ENCODE data around the gene ARL15. TPM values are rescaled to one million over a fixed set of nuclear protein-coding genes. Genes with fewer than 3 reads are reported as not detected.

The ARL15 gene
- total RNA-seq, 3 donors from 2014 or later = 29.0 to 65.0 (median 42.9) TPM

DNA sequence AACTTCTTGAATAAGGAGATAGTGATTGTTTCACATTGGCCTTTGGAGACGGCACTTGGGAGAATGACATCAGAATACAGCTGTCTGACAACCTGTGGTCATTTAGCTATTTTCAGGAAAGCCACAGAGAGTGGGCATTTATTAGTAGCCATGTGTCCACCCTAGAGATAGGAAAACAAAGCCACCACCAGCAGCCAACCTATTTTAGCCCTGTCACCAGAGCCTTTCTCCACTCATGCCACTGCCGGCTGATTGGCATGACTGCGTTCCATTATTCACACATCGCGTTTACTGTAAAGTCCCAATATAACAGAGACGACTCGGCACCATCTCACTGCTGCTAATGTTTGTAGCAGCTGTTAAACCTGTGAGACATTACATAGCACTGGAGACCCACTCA lies 419.9 kb downstream of the ARL15 start:
- Histone ChIP-seq H3K4me3 (no peak overlapping the region), H3K27me3 (no peaks in the 10 kb centered on the region), H3K4me1 (no peaks in the 10 kb centered on the region), H3K36me3 (no peaks in the 10 kb centered on the region), H3K9me3 (no peaks in the 10 kb centered on the region), H3K27ac (no peak overlapping the region)
- no peak for DNase-seq (ENCODE audit: low spot score in 2 of 2)
- TF ChIP-seq, protein P1, sequence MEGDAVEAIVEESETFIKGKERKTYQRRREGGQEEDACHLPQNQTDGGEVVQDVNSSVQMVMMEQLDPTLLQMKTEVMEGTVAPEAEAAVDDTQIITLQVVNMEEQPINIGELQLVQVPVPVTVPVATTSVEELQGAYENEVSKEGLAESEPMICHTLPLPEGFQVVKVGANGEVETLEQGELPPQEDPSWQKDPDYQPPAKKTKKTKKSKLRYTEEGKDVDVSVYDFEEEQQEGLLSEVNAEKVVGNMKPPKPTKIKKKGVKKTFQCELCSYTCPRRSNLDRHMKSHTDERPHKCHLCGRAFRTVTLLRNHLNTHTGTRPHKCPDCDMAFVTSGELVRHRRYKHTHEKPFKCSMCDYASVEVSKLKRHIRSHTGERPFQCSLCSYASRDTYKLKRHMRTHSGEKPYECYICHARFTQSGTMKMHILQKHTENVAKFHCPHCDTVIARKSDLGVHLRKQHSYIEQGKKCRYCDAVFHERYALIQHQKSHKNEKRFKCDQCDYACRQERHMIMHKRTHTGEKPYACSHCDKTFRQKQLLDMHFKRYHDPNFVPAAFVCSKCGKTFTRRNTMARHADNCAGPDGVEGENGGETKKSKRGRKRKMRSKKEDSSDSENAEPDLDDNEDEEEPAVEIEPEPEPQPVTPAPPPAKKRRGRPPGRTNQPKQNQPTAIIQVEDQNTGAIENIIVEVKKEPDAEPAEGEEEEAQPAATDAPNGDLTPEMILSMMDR (IDR thresholded peaks at IDR 0.05) = no peak
- TF ChIP-seq POLR2AphosphoS5 (IDR thresholded peaks at IDR 0.05) (no peak), POLR2A (IDR thresholded peaks at IDR 0.05) (no peak)
- intact Hi-C loops (cut with DNase I; ENCODE audit: low total_unique reads) = no loop called here

DNA sequence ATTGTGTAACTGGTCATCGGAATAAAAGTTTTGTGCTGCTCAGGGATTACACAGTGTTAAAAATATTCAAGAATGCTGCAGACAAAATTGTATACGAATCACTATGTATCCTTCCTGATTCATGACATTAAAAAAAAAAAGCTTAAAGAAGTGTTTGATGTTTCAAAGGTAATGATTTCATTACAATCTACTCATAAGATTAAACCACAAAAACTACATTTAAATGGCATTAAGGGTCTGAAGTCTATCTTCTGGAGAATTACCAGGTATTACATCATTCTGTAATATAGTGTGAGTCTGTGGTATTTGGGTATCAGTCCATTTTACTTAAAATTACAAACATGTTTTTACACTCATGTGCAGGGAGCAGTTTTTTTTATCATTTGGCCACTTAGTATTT lies 425.5 kb downstream of the ARL15 start:
- intact Hi-C loops (cut with DNase I; ENCODE audit: low total_unique reads) = no loop called here
- no peaks in the 10 kb centered on the region for H3K4me1 ChIP-seq
- H3K9me3 ChIP-seq = no peaks in the 10 kb centered on the region
- DNase-seq (ENCODE audit: low spot score in 2 of 2) = no peak
- H3K36me3 ChIP-seq = no peaks in the 10 kb centered on the region
- no peak for TF ChIP-seq POLR2AphosphoS5 (IDR thresholded peaks at IDR 0.05)
- TF ChIP-seq POLR2A (IDR thresholded peaks at IDR 0.05) = no peak
- TF ChIP-seq, protein P1 (IDR thresholded peaks at IDR 0.05) = no peak
- no peak overlapping the region for H3K27ac ChIP-seq
- no peak overlapping the region for H3K4me3 ChIP-seq
- no peaks in the 10 kb centered on the region for H3K27me3 ChIP-seq

DNA sequence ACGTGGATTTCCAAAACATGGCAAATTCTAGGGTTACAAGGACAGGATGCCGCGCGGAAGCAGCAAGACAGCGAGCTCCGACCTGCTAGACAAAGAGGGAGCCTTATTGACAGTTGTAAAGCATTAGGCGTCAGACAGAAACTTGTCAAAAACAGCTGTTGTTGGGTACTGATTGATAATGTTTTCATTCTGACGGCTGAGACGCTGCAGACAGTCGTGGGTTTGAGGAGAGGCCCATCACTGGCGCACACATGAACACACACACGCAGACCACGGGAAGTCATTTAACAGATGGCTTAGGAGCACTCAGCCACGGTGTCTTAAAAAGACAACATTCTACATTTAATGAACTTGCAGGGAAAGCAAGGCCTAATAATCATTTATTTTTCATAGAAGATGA lies 426.0 kb downstream of the ARL15 start:
- no peak overlapping the region for H3K27ac ChIP-seq
- H3K4me3 ChIP-seq = no peak overlapping the region
- no peaks in the 10 kb centered on the region for H3K9me3 ChIP-seq
- no peak for DNase-seq (ENCODE audit: low spot score in 2 of 2)
- no peaks in the 10 kb centered on the region for H3K36me3 ChIP-seq
- no peaks in the 10 kb centered on the region for H3K27me3 ChIP-seq
- H3K4me1 ChIP-seq = no peaks in the 10 kb centered on the region
- no peak for TF ChIP-seq POLR2A (IDR thresholded peaks at IDR 0.05)
- TF ChIP-seq, protein P1 (IDR thresholded peaks at IDR 0.05) = no peak
- TF ChIP-seq POLR2AphosphoS5 (IDR thresholded peaks at IDR 0.05) = no peak
- intact Hi-C loops (cut with DNase I; ENCODE audit: low total_unique reads) = no loop called here

DNA sequence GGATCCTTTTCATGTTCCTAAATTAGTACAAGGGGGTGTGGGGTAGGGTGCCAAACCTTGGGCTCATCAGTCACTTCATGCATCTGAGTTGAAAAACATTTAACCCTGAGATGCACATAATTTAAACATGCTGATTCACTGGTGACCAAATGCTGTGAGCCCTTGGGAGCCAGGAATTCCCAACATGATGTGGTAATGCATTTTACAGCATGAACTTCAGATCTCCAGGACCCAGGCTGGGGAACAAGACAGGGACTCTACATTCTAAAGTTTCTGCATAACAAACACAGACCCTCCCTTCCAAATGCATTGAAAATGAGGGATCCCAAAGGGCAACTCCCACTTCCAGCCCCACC lies 427.7 kb downstream of the ARL15 start:
- no peaks in the 10 kb centered on the region for H3K36me3 ChIP-seq
- no peak overlapping the region for H3K4me3 ChIP-seq
- H3K27ac ChIP-seq = no peak overlapping the region
- no peaks in the 10 kb centered on the region for H3K4me1 ChIP-seq
- no peaks in the 10 kb centered on the region for H3K27me3 ChIP-seq
- no peak for TF ChIP-seq POLR2A (IDR thresholded peaks at IDR 0.05)
- TF ChIP-seq POLR2AphosphoS5 (IDR thresholded peaks at IDR 0.05) = no peak
- TF ChIP-seq, protein P1 (IDR thresholded peaks at IDR 0.05) = no peak
- no peak for DNase-seq (ENCODE audit: low spot score in 2 of 2)
- H3K9me3 ChIP-seq = no peaks in the 10 kb centered on the region
- intact Hi-C loops (cut with DNase I; ENCODE audit: low total_unique reads) = no loop called here

DNA sequence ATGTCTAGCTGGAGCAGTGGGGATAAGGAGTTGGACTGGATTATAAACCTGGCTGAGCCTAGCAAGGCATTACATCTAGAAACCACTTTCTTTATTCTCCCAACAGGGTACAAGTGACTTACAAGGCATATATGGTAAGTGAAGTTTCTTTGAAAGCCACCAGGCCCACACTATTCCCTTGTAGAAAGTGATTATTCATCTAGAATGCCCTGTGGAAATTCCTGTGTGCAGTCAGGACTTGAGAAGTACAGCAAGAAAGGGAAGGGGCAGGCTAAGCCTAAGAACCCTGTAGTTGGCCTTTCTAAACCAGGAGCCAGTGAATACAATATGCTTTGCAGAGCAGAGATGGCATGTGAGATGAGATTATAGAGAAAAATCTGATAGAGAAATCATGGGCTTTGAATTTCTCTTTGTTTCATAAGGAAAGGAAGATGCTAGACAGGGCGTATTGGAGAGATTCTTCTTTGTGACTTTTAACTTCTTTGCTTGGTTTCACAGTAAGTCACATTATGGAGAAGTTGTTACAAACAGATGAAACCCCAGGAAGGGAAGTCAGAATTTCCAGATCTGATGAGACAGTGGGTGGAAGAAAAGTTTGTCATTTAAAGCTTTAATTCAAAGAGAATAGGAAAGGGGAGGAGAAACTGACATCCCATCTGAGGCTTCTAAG lies 428.2 kb downstream of the ARL15 start:
- TF ChIP-seq, protein P1 (IDR thresholded peaks at IDR 0.05) = no peak
- no peak for TF ChIP-seq POLR2A (IDR thresholded peaks at IDR 0.05)
- TF ChIP-seq POLR2AphosphoS5 (IDR thresholded peaks at IDR 0.05) = no peak
- Histone ChIP-seq H3K4me1 (no peaks in the 10 kb centered on the region), H3K9me3 (no peaks in the 10 kb centered on the region), H3K27me3 (no peaks in the 10 kb centered on the region), H3K27ac (no peak overlapping the region), H3K36me3 (no peaks in the 10 kb centered on the region), H3K4me3 (no peak overlapping the region)
- intact Hi-C loops (cut with DNase I; ENCODE audit: low total_unique reads) = no loop called here
- no peak for DNase-seq (ENCODE audit: low spot score in 2 of 2)

All from breast epithelium (tissue), 4 donors.